ENCODE measurements around the gene KAZN. TPM values are rescaled to one million over a fixed set of nuclear protein-coding genes. Genes with fewer than 3 reads are reported as not detected.

KAZN gene
- total RNA-seq, 2 experiments from 2014 or later: 0.22 to 0.55 TPM

- no peak overlapping the region for H3K4me3 ChIP-seq (ENCODE audit: low read length)
- Mint-ChIP-seq H3K4me3 (no peak overlapping the region), H3K9me3 (no peaks in the 10 kb centered on the region), H3K27ac (no peak overlapping the region), H3K4me1 (ENCODE audit: low read depth) (no peaks in the 10 kb centered on the region), H3K27me3 (peaks cover 58% of the 10 kb centered on the region), H3K36me3 (ENCODE audit: low read depth) (no peaks in the 10 kb centered on the region)
- no peak for DNase-seq
- no peaks in the 10 kb centered on the region for H3K36me3 ChIP-seq (ENCODE audit: insufficient read depth, low read length)
- H3K9me3 ChIP-seq (ENCODE audit: control insufficient read depth in 1 of 2, insufficient read depth in 1 of 2, low read length in 2 of 2): no peaks in the 10 kb centered on the region
- TF ChIP-seq CTCF (IDR thresholded peaks at IDR 0.05): no peak
- peaks cover 14 to 23% of the 10 kb centered on the region in 2 experiments for H3K27me3 ChIP-seq (ENCODE audit: control insufficient read depth in 1 of 2, insufficient read depth in 2 of 2, low read length in 2 of 2)
- H3K4me1 ChIP-seq (ENCODE audit: insufficient read depth, low read length): no peaks in the 10 kb centered on the region
- intact Hi-C loops (cut with DNase I, micrococcal nuclease): no loop called here
- H3K27ac ChIP-seq (ENCODE audit: low read depth in 1 of 2, low read length in 2 of 2): no peak overlapping the region
- ChIA-PET POLR2A (no interaction called here), CTCF (no interaction called here)
- no peak for ATAC-seq (ENCODE audit: poor library complexity)
Measured at GRCh38 chr1:14594045-14594444, 4.4 kb upstream of the KAZN start.

- H3K4me1 ChIP-seq (ENCODE audit: insufficient read depth, low read length): no peaks in the 10 kb centered on the region
- no peak overlapping the region for H3K27ac ChIP-seq (ENCODE audit: low read depth in 1 of 2, low read length in 2 of 2)
- intact Hi-C loops (cut with DNase I, micrococcal nuclease): no loop called here
- ChIA-PET POLR2A (no interaction called here), CTCF (no interaction called here)
- H3K4me3 ChIP-seq (ENCODE audit: low read length): no peak overlapping the region
- no peak overlapping the region for H3K4me3 Mint-ChIP-seq
- H3K36me3 Mint-ChIP-seq (ENCODE audit: low read depth): no peaks in the 10 kb centered on the region
- H3K27me3 ChIP-seq (ENCODE audit: control insufficient read depth in 1 of 2, insufficient read depth in 2 of 2, low read length in 2 of 2): peaks cover 23 to 41% of the 10 kb centered on the region in 2 experiments
- TF ChIP-seq CTCF (IDR thresholded peaks at IDR 0.05): no peak
- DNase-seq: no peak
- ATAC-seq (ENCODE audit: poor library complexity): no peak
- peaks cover 72% of the 10 kb centered on the region for H3K27me3 Mint-ChIP-seq
- no peaks in the 10 kb centered on the region for H3K4me1 Mint-ChIP-seq (ENCODE audit: low read depth)
- H3K36me3 ChIP-seq (ENCODE audit: insufficient read depth, low read length): no peaks in the 10 kb centered on the region
- H3K9me3 ChIP-seq (ENCODE audit: control insufficient read depth in 1 of 2, insufficient read depth in 1 of 2, low read length in 2 of 2): no peaks in the 10 kb centered on the region
- H3K9me3 Mint-ChIP-seq: no peaks in the 10 kb centered on the region
- no peak overlapping the region for H3K27ac Mint-ChIP-seq
Measured at GRCh38 chr1:14596591-14596990, 1.9 kb upstream of the KAZN start.

- ATAC-seq (ENCODE audit: poor library complexity) (no peak), DNase-seq (no peak)
- ChIA-PET POLR2A (no interaction called here), CTCF (no interaction called here)
- Mint-ChIP-seq H3K9me3 (no peaks in the 10 kb centered on the region), H3K4me3 (no peak overlapping the region), H3K27ac (no peak overlapping the region), H3K27me3 (peaks cover 72% of the 10 kb centered on the region), H3K4me1 (ENCODE audit: low read depth) (no peaks in the 10 kb centered on the region), H3K36me3 (ENCODE audit: low read depth) (no peaks in the 10 kb centered on the region)
- intact Hi-C loops (cut with DNase I, micrococcal nuclease): no loop called here
- TF ChIP-seq CTCF (IDR thresholded peaks at IDR 0.05): no peak
- H3K36me3 ChIP-seq (ENCODE audit: insufficient read depth, low read length): no peaks in the 10 kb centered on the region
- H3K27me3 ChIP-seq (ENCODE audit: control insufficient read depth in 1 of 2, insufficient read depth in 2 of 2, low read length in 2 of 2): peaks cover 26 to 44% of the 10 kb centered on the region in 2 experiments
- H3K27ac ChIP-seq (ENCODE audit: low read depth in 1 of 2, low read length in 2 of 2): no peak overlapping the region
- H3K9me3 ChIP-seq (ENCODE audit: control insufficient read depth in 1 of 2, insufficient read depth in 1 of 2, low read length in 2 of 2): no peaks in the 10 kb centered on the region
- H3K4me1 ChIP-seq (ENCODE audit: insufficient read depth, low read length): no peaks in the 10 kb centered on the region
- no peak overlapping the region for H3K4me3 ChIP-seq (ENCODE audit: low read length)
Measured at GRCh38 chr1:14597343-14598006, 1.0 kb upstream of the KAZN start.

All from CD4-positive, alpha-beta T cell (primary cell).